SJCRH30 (cell line): ENCODE data around the gene ETS2. TPM values are rescaled to one million over a fixed set of nuclear protein-coding genes. Genes with fewer than 3 reads are reported as not detected.

Experiments used
- DNase-seq, 2 experiments: peaks; one replicate each; pipeline ENCODE4 v3.0.0-alpha.2; 2015 to 2020
- H3K27ac ChIP-seq: fragments of 250-450 bp; sonication (Bioruptor Pico); 2 replicates; pipeline ENCODE4 v1.5.1; 2020; ENCODE audit warnings: mild to moderate bottlenecking, moderate library complexity
- H3K27me3 ChIP-seq: fragments of 250-450 bp; sonication (Bioruptor Pico); 2 replicates; pipeline ENCODE4 v1.5.1; 2020; ENCODE audit warnings: mild to moderate bottlenecking, moderate library complexity
- H3K36me3 ChIP-seq: fragments of 250-450 bp; sonication (Bioruptor Pico); 2 replicates; pipeline ENCODE4 v1.5.1; 2020; ENCODE audit warnings: mild to moderate bottlenecking, moderate library complexity
- H3K4me1 ChIP-seq: fragments of 250-450 bp; sonication (Bioruptor Pico); 2 replicates; pipeline ENCODE4 v1.5.1; 2020; ENCODE audit warnings: mild to moderate bottlenecking, moderate library complexity
- H3K4me3 ChIP-seq: fragments of 250-450 bp; sonication (Bioruptor Pico); 2 replicates; pipeline ENCODE4 v1.5.1; 2020; ENCODE audit warnings: mild to moderate bottlenecking, moderate library complexity
- H3K9me3 ChIP-seq: fragments of 250-450 bp; sonication (Bioruptor Pico); replicated peaks from 2 replicates; pipeline ENCODE4 v1.5.1; 2020; ENCODE audit warnings: mild to moderate bottlenecking, moderate library complexity
- total RNA-seq: library from RNA; depleted of rRNA; stranded (reverse); fragments of >200 nt; shearing (Covaris generic); gene quantifications from 2 replicates; pipeline ENCODE4 v1.2.3, GENCODE V29; 2014

ETS2 gene
- total RNA-seq, 1 experiment from 2014 or later, result 11.8 TPM

DNA sequence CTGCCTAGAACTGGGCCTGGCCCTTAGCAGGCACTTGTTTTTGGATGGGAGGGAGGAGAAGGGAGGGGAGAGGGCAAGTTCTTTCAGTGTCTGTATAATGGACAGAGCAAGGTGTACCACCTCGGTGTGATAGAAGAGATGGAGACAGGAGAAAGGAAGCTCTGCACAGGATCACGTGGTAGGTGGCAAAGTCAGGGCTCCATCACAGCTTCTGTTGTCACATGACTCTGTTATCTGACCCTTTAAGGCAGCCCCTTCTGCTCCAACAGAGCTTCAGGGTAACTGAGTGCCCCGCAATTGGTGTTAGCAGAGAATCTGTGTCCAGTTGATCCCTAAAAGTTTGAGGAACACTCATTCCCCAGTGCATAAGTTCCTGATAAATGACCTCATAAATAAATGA, 16.5 kb upstream of the ETS2 start:
- no peak for DNase-seq
- Histone ChIP-seq H3K27ac (no peak overlapping the region), H3K27me3 (no peaks in the 10 kb centered on the region)

DNA sequence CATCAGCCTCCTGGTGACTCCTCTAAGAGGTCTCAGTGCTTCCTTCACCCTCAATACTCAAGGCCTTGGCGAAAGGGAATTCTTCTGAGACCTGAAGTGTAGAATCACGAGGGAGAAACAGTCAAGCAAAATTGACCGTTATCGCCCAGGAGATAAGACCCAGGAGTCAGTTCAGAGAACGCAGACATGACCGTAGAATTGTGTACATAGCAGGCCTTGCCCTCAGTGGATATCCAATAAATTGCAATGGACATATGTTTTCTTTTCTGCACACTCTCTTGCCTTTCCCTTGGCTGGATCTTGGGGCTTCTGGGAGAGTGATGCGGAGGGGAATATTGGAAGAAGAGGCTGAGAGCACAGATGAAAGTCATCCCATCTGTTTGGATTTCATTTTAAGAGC, 15.7 kb upstream of the ETS2 start:
- H3K36me3 ChIP-seq, result no peaks in the 10 kb centered on the region
- DNase-seq, result no peak
- no peaks in the 10 kb centered on the region; the same call in 1 of the 2 replicates for H3K9me3 ChIP-seq
- H3K27ac ChIP-seq, result no peak overlapping the region
- H3K4me3 ChIP-seq, result no peak overlapping the region
- peaks cover 31% of the 10 kb centered on the region for H3K4me1 ChIP-seq
- H3K27me3 ChIP-seq, result no peaks in the 10 kb centered on the region

More for the DNA sequence above, 16.5 kb upstream of the ETS2 start:
- Histone ChIP-seq H3K36me3 (no peaks in the 10 kb centered on the region), H3K9me3 (no peaks in the 10 kb centered on the region; the same call in 1 of the 2 replicates), H3K4me1 (peaks cover 30% of the 10 kb centered on the region), H3K4me3 (no peak overlapping the region)

DNA sequence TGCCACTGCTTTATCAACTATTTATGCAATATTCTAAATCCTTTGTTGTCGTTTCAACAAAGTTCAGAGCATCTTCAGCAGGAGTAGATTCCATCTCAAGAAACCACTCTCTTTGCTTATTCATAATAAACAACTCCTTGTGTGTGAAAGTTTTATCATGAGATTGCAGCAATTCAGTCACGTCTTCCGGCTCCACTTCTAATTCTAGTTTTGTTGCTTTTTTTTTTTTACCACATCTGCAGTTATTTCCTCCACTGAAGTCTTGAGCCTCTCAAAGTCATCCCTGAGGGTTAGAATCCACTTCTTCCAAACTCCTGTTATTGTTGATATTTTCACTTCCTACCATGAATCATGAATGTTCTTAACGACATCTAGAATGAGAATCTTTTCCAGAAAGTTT, 14.8 kb upstream of the ETS2 start:
- H3K27me3 ChIP-seq, result no peaks in the 10 kb centered on the region
- no peak overlapping the region for H3K4me3 ChIP-seq
- no peak for DNase-seq
- H3K9me3 ChIP-seq, result no peaks in the 10 kb centered on the region; the same call in 1 of the 2 replicates
- peaks cover 31% of the 10 kb centered on the region for H3K4me1 ChIP-seq
- H3K27ac ChIP-seq, result no peak overlapping the region
- no peaks in the 10 kb centered on the region for H3K36me3 ChIP-seq

DNA sequence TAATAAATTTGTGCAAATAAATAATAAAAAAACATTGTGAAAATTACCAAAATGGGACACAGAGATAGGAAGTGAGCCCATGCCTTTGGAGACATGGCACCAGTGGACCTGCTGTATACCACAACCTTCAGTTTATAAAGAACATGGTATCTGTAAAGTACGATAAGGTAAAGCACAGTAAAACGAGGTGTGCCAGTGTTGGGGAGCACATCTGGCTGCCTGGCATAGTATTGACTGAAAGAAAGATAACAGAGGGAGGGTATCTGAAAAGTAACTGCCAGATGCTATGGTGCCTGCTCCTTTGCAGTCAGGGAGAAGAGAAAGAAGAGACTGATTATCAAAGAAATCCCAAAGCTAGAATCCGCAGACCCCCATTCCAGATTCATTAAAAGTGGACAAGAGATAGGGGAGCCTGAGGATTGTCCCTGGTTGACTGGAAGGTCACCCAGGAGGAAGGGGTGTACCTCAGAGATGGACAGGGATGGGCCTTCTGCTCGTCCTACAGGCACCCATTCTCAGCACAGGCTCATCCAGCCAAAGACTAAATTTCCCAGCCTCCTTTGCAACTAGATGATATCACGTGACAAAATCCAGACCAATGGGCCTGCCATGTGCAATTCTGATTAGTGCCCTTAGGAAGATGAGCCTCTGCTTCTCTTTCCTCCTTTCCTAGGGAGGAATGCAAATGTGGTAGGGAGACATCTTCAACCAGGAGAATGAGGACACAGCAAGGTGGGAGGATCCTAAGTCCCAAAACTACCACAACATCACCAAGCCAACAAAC, 12.9 kb upstream of the ETS2 start:
- Histone ChIP-seq H3K4me1 (peaks cover 15% of the 10 kb centered on the region), H3K36me3 (no peaks in the 10 kb centered on the region), H3K4me3 (no peak overlapping the region), H3K9me3 (no peaks in the 10 kb centered on the region; the same call in 1 of the 2 replicates), H3K27ac (no peak overlapping the region), H3K27me3 (no peaks in the 10 kb centered on the region)
- DNase-seq, result no peak

DNA sequence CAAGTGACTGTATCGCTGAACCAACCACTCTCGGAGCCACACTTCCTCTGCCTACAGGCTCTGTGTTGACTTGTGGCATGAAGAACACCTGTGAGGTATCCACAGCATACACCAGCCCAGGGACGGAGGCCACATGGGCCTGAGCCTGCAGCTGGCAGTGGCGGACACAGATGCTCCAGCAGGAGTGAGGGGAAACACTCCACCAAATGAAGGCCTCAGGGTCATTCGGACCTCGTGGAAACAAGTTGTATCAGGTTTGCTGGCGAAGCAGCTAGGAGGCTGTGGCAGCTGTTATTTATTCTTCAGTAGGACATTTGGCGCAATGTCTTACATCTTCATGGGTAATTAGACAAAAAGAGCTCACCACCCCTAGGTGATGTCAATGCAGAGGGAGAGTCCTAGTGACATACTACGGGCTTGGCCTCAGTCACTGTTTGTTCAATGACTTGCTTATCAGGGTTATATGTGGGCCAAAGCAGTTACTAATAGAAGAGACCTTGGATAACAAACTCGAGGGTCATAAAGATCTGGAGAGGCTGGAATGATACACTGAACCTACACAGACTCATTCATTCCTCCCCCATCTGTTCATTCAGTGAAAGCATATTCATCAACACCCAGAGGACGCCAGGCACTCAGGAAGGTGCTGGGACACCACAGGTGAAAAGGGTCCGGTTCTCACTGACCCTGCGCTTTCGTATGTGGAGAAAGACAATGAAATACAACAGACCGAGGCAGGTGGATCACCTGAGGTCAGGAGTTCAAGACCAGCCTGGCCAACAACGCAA, 11.6 kb upstream of the ETS2 start:
- H3K36me3 ChIP-seq, result no peaks in the 10 kb centered on the region
- H3K9me3 ChIP-seq, result no peaks in the 10 kb centered on the region; the same call in 1 of the 2 replicates
- H3K4me3 ChIP-seq, result no peak overlapping the region
- peak overlapping the region; percentile 27 for H3K27ac ChIP-seq
- H3K4me1 ChIP-seq, result 0 out of 2 replicates have a peak, but pooled peaks cover 3% of the 10 kb centered on the region
- peak; percentile 67 to 79 for DNase-seq
- H3K27me3 ChIP-seq, result no peaks in the 10 kb centered on the region

DNA sequence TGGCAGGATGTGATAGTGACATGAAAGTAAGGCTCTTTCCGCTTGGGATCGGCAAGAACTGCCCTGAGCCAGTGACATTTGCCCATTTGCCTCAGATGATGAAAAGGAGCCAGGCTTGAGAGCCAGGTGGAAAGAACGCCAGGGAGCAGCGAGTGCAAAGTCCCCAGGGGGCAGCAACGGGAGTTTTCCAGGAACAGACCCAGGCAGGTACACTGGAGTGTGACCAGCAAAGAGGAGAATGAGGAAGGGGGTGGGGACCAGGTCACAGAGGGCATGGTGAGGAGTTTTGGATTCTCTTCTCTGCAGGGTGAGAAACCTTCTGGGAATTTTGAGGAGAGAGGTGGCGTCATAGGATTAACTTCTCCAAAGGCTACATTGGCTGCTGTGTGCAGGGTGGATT, 10.8 kb upstream of the ETS2 start:
- H3K4me3 ChIP-seq, result no peak overlapping the region
- no peaks in the 10 kb centered on the region for H3K27me3 ChIP-seq
- H3K36me3 ChIP-seq, result no peaks in the 10 kb centered on the region
- no peak for DNase-seq
- no peak overlapping the region for H3K27ac ChIP-seq
- no peaks in the 10 kb centered on the region; the same call in 1 of the 2 replicates for H3K9me3 ChIP-seq
- H3K4me1 ChIP-seq, result 0 out of 2 replicates have a peak, but pooled peaks cover 3% of the 10 kb centered on the region

DNA sequence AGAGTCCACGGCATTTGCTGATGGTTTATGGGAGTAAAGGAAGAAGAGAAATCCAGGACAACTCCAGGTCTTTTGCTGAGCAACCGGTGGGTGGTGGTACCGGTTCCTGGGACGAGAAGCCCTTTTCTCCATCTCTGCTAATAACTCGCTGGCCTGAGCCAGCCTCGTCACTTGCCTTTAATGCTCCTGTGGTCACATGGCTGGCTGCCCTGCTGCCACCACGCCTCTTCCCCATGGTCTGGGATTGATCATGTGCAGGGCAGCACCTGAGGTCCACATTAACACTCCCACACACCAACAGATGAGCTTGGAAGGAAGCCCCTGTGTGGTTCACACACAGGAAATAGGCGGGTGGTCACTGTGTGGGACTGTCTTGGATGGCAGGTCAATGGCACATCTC, 10.3 kb upstream of the ETS2 start:
- no peak overlapping the region for H3K27ac ChIP-seq
- no peaks in the 10 kb centered on the region for H3K27me3 ChIP-seq
- no peaks in the 10 kb centered on the region for H3K36me3 ChIP-seq
- H3K4me3 ChIP-seq, result no peak overlapping the region
- no peaks in the 10 kb centered on the region; the same call in 1 of the 2 replicates for H3K9me3 ChIP-seq
- DNase-seq, result no peak
- 0 out of 2 replicates have a peak, but pooled peaks cover 3% of the 10 kb centered on the region for H3K4me1 ChIP-seq

DNA sequence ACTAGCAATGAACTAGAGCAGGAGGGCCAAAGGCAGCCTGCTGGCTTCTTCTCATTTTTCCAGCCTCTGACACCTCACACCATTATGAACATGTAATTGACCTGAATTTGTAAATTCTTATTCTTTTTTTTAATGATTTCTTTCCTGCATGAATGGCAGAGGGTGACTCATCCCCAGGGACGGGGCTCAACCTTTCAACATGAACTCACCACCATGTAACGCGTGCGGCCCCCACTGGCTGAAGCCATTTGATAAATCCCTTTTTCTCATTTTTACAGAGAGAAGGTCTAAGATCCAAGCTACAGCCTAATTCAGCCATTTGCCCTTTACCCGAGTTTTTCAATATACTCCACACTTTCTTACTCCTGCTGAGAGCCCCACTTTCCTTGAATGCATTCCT, 9.3 kb upstream of the ETS2 start:
- no peak overlapping the region for H3K27ac ChIP-seq
- H3K27me3 ChIP-seq, result no peaks in the 10 kb centered on the region
- H3K4me1 ChIP-seq, result 0 out of 2 replicates have a peak, but pooled peaks cover 3% of the 10 kb centered on the region
- DNase-seq, result no peak
- no peak overlapping the region for H3K4me3 ChIP-seq
- no peaks in the 10 kb centered on the region; the same call in 1 of the 2 replicates for H3K9me3 ChIP-seq
- H3K36me3 ChIP-seq, result no peaks in the 10 kb centered on the region

DNA sequence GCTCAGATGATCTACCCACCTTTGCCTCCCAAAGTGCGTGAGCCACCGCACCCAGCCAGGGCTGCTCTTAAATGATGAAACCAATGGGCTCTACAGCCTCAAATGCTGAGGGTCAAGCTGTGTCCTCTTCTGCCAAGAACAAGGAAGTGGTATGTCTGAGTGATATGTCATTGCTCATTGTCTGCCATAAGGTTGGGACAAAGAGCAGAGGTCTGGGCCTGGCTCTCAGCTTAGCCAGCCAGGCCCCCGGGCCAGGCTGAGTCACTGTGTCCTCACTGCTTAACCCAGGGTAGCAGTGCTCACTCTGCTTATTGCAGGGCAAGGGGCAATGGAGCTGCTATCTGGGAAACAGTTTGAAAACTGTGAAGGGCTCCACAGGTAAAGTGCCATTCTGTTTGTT, 8.3 kb upstream of the ETS2 start:
- H3K4me3 ChIP-seq, result no peak overlapping the region
- H3K36me3 ChIP-seq, result no peaks in the 10 kb centered on the region
- no peak overlapping the region for H3K27ac ChIP-seq
- H3K4me1 ChIP-seq, result 0 out of 2 replicates have a peak, but pooled peaks cover 3% of the 10 kb centered on the region
- no peaks in the 10 kb centered on the region for H3K27me3 ChIP-seq
- no peak for DNase-seq
- H3K9me3 ChIP-seq, result no peaks in the 10 kb centered on the region

DNA sequence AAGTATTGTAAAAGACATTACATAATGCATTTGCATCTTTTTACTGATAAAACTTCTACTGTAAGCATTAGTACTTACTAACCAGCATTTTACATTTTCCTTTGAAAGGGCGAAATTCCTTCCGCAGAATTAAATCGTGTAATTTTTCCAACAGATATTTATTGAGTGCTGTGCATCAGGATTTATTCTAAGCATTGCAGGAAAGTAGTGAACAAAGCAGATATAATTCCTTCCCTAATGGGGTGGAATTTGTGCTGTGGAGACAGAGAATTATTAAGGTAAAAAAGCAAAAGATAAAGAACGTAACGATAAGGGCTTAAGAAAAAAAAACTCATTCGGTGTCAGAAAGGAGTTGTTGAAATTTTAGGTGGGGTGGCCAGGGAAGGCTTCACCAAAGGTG, 7.6 kb upstream of the ETS2 start:
- H3K27ac ChIP-seq, result no peak overlapping the region
- H3K27me3 ChIP-seq, result no peaks in the 10 kb centered on the region
- no peaks in the 10 kb centered on the region for H3K36me3 ChIP-seq
- DNase-seq, result no peak
- no peaks in the 10 kb centered on the region for H3K9me3 ChIP-seq
- no peak overlapping the region for H3K4me3 ChIP-seq
- H3K4me1 ChIP-seq, result 0 out of 2 replicates have a peak, but pooled peaks cover 3% of the 10 kb centered on the region

DNA sequence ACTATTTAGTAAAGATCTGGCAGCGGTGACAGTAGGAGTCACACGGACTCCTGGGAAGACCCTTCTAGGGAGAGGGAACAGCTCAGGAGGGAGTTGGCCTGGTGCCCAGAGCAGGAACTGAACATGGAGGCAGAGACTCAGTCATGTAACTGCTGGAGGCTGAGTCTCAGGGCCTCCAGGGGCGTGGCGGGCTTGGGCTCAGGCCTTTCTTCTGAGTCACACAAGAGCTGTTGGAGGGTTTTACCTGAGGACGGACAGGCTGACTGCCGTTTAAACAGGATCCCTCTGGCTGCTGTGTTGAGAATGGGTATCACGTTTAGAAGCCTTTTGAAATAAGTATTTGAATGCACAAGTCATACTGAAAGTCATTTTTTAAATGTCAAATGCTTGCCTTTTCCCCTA, 7.2 kb upstream of the ETS2 start:
- no peak overlapping the region for H3K4me3 ChIP-seq
- H3K4me1 ChIP-seq, result 0 out of 2 replicates have a peak, but pooled peaks cover 3% of the 10 kb centered on the region
- H3K27me3 ChIP-seq, result no peaks in the 10 kb centered on the region
- no peak overlapping the region for H3K27ac ChIP-seq
- DNase-seq, result peak; percentile 30 to 47
- no peaks in the 10 kb centered on the region for H3K9me3 ChIP-seq
- no peaks in the 10 kb centered on the region for H3K36me3 ChIP-seq

DNA sequence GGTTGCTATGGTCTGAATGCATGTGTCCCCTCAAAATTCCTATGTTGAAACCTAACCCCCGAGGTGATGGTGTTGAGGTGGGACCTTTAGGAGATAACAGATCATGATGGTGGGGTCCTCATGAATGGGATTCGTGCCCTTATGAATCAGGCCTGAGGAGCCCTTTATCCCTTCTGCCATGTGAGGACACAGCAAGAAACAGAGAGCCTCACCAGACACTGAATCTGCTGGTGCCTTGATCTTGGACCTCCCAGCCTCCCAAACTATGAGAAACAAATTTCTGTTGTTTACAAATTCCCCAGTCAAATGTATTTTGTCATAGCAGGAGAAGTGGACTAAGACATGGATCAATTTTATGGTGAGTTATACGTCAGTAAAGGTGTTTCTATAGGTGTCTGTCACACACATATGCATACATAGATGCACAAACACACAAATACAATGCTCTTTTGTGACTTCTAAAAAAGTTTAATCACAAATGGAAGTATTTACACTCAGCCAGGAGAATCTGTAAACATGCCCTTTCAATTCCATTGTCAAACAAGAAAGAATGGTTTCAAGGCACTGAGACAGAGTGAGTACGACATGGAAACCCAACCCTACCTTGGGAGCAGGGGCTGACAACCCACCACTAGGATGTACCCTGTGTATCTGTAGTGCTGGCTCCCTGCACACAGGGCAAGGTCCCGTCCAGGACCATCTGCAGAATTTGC, 5.5 kb upstream of the ETS2 start:
- no peaks in the 10 kb centered on the region for H3K4me1 ChIP-seq
- no peak overlapping the region for H3K4me3 ChIP-seq
- no peaks in the 10 kb centered on the region for H3K27me3 ChIP-seq
- no peak for DNase-seq
- no peaks in the 10 kb centered on the region for H3K9me3 ChIP-seq
- H3K36me3 ChIP-seq, result no peaks in the 10 kb centered on the region
- no peak overlapping the region for H3K27ac ChIP-seq

DNA sequence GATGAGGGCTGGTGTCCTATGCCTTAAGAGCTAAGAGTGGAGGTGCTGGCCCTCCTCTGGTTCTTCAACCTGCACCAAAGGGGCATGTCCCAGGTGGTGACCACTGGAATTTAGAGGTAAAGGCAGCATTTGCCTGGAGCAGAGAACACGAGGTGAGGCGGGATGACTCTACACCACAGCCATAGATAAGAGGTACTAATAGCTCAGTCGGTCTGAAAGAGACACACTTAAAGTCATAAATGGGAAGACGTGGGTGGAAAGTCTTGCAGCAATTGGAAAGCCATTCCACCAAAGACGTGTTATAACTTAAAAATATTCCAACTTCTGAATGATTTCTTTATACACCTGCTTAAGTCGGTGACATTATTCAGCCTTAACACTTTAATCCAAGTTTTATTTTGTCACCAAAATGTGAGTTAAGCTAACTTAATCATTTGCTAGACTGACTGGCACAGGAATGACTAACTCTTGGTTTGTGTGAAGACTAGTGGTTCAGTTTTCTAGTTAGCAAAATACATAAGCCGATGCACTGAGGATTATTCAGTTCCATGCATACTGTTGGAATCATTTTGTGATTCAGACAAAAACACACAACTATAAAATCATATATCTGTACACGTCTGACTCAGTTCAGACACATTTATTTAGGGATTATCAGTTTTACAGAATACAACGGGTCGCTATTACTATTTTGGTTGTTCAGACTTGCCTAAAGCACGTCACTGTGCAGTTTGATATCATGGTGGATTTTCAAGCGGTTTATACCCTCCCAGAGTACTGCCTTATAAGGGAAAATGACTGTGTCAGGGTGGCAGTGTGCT, 4.6 kb upstream of the ETS2 start:
- H3K4me1 ChIP-seq, result no peaks in the 10 kb centered on the region
- no peaks in the 10 kb centered on the region for H3K27me3 ChIP-seq
- H3K4me3 ChIP-seq, result no peak overlapping the region
- H3K36me3 ChIP-seq, result no peaks in the 10 kb centered on the region
- DNase-seq, result no peak
- H3K9me3 ChIP-seq, result no peaks in the 10 kb centered on the region
- no peak overlapping the region for H3K27ac ChIP-seq
